HepG2 (cell line): ENCODE data around the gene SIK3. TPM values are rescaled to one million over a fixed set of nuclear protein-coding genes. Genes with fewer than 3 reads are reported as not detected.

Experiments used
- DNMT1 ChIP-seq: sonication (generic); formaldehyde crosslinking; IDR thresholded peaks from 2 replicates; pipeline ENCODE4 v1.5.1; 2020; ENCODE audit warnings: mild to moderate bottlenecking, missing genetic modification reagents
- DPF2 ChIP-seq: sonication (generic); formaldehyde crosslinking; IDR thresholded peaks from 2 replicates; pipeline ENCODE4 v1.4.0; 2020; ENCODE audit warnings: mild to moderate bottlenecking, low read depth, missing genetic modification reagents, borderline replicate concordance
- ESRRA ChIP-seq: sonication (generic); formaldehyde crosslinking; IDR thresholded peaks from 2 replicates; pipeline ENCODE4 v1.5.1; 2020; ENCODE audit warnings: mild to moderate bottlenecking, low read depth, missing genetic modification reagents
- GFI1 ChIP-seq: sonication (generic); formaldehyde crosslinking; IDR thresholded peaks from 2 replicates; pipeline ENCODE4 v1.5.0; 2020; ENCODE audit warnings: missing genetic modification reagents, mild to moderate bottlenecking, borderline replicate concordance
- JDP2 ChIP-seq: sonication (generic); formaldehyde crosslinking; IDR thresholded peaks from 2 replicates; pipeline ENCODE4 v1.8.1; 2022; ENCODE audit warnings: missing genetic modification reagents, borderline replicate concordance
- KDM6A ChIP-seq: IDR thresholded peaks from 2 replicates; pipeline ENCODE4 v1.6.1; 2016; ENCODE audit warnings: low read depth
- PHF8 ChIP-seq: sonication (generic); formaldehyde crosslinking; IDR thresholded peaks from 2 replicates; pipeline ENCODE4 v1.5.0; 2020; ENCODE audit warnings: missing genetic modification reagents
- RFX1 ChIP-seq: fragments of 450-650 bp; IDR thresholded peaks from 2 replicates; pipeline ENCODE4 v1.6.1; 2017
- RORA ChIP-seq: sonication (generic); formaldehyde crosslinking; IDR thresholded peaks from 2 replicates; pipeline ENCODE4 v1.5.0; 2020; ENCODE audit warnings: mild to moderate bottlenecking, missing genetic modification reagents, moderate library complexity
- TGIF2 ChIP-seq: IDR thresholded peaks from 2 replicates; pipeline ENCODE4 v1.6.1; 2016; ENCODE audit warnings: control low read depth, missing compliant biosample characterization
- TRIM24 ChIP-seq: sonication (generic); formaldehyde crosslinking; IDR thresholded peaks from 2 replicates; pipeline ENCODE4 v1.8.0; 2022; ENCODE audit warnings: mild to moderate bottlenecking, missing genetic modification reagents
- ZNF138 ChIP-seq: sonication (generic); formaldehyde crosslinking; IDR thresholded peaks from 2 replicates; pipeline ENCODE4 v1.5.0; 2020; ENCODE audit warnings: mild to moderate bottlenecking, low read depth, missing genetic modification reagents
- ZNF160 ChIP-seq: sonication (generic); formaldehyde crosslinking; IDR thresholded peaks from 2 replicates; pipeline ENCODE4 v1.8.0; 2022; ENCODE audit warnings: mild to moderate bottlenecking, inconsistent platforms, missing genetic modification reagents
- ZNF777 ChIP-seq: sonication (generic); formaldehyde crosslinking; IDR thresholded peaks from 2 replicates; pipeline ENCODE4 v1.4.0; 2020; ENCODE audit warnings: missing genetic modification reagents
- ZNF816 ChIP-seq: sonication (generic); formaldehyde crosslinking; IDR thresholded peaks from 2 replicates; pipeline ENCODE4 v1.8.0; 2022; ENCODE audit warnings: missing genetic modification reagents, mild to moderate bottlenecking, borderline replicate concordance
- ZSCAN21 ChIP-seq: sonication (generic); formaldehyde crosslinking; IDR thresholded peaks from 2 replicates; pipeline ENCODE4 v1.8.0; 2022; ENCODE audit warnings: mild to moderate bottlenecking, missing genetic modification reagents, moderate library complexity, borderline replicate concordance
- ZSCAN31 ChIP-seq: sonication (generic); formaldehyde crosslinking; IDR thresholded peaks from 2 replicates; pipeline ENCODE4 v1.5.0; 2020; ENCODE audit warnings: low read depth, mild to moderate bottlenecking, missing genetic modification reagents
- polyA plus RNA-seq, 8 experiments: library from polyadenylated mRNA; depleted of rRNA in 3 of 8; stranded (reverse) in 7 of 8; unstranded in 1 of 8; fragments of >200 nt; fragmentation: Illumina TruSeq in 4 of 8; extraction: Trizol in 4 of 8; gene quantifications; 2 replicates each; pipeline versions ENCODE4 v1.2.1 to v1.2.3, GENCODE V29; 2011 to 2016; ENCODE audit warnings: low read depth in 4 of 8, missing spikeins in 1 of 8, mixed read lengths in 1 of 8; ENCODE audit not compliant: insufficient read depth in 1 of 8
- total RNA-seq, 5 experiments: library from RNA; depleted of rRNA; stranded (reverse); fragments of >200 nt; fragmentation: Illumina TruSeq; extraction: Trizol; gene quantifications; 2 replicates each; pipeline ENCODE4 v1.2.3, GENCODE V29; 2016; ENCODE audit warnings: low read depth in 1 of 5
- TF ChIP-seq, protein P1 (sequence below): sonication (generic); formaldehyde crosslinking; IDR thresholded peaks from 2 replicates; pipeline ENCODE4 v1.5.0; 2020; ENCODE audit warnings: mild to moderate bottlenecking, missing genetic modification reagents
- TF ChIP-seq, protein P2 (sequence below): sonication (generic); formaldehyde crosslinking; IDR thresholded peaks from 2 replicates; pipeline ENCODE4 v1.4.0; 2020; ENCODE audit warnings: missing genetic modification reagents
- TF ChIP-seq, protein P3 (sequence below): sonication (generic); formaldehyde crosslinking; IDR thresholded peaks from 2 replicates; pipeline ENCODE4 v1.5.0; 2020; ENCODE audit warnings: missing genetic modification reagents, mild to moderate bottlenecking, borderline replicate concordance

SIK3 gene
- total and polyA plus RNA-seq, 2 of the 13 experiments (the other 11 are each of a cell fraction or from before 2014, with no cell fraction given) = 5.7 to 9.8 TPM

- TF ChIP-seq, protein P1, sequence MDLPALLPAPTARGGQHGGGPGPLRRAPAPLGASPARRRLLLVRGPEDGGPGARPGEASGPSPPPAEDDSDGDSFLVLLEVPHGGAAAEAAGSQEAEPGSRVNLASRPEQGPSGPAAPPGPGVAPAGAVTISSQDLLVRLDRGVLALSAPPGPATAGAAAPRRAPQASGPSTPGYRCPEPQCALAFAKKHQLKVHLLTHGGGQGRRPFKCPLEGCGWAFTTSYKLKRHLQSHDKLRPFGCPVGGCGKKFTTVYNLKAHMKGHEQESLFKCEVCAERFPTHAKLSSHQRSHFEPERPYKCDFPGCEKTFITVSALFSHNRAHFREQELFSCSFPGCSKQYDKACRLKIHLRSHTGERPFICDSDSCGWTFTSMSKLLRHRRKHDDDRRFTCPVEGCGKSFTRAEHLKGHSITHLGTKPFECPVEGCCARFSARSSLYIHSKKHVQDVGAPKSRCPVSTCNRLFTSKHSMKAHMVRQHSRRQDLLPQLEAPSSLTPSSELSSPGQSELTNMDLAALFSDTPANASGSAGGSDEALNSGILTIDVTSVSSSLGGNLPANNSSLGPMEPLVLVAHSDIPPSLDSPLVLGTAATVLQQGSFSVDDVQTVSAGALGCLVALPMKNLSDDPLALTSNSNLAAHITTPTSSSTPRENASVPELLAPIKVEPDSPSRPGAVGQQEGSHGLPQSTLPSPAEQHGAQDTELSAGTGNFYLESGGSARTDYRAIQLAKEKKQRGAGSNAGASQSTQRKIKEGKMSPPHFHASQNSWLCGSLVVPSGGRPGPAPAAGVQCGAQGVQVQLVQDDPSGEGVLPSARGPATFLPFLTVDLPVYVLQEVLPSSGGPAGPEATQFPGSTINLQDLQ (CRISPR knock-in tag) = no peak
- peak; percentile 48 for TF ChIP-seq PHF8 (CRISPR knock-in tag)
- TF ChIP-seq TRIM24 = no peak
- no peak for TF ChIP-seq RFX1
- 0 out of 2 replicates have a peak, but pooled peaks have one; percentile 38 for TF ChIP-seq DNMT1
- TF ChIP-seq, protein P2, sequence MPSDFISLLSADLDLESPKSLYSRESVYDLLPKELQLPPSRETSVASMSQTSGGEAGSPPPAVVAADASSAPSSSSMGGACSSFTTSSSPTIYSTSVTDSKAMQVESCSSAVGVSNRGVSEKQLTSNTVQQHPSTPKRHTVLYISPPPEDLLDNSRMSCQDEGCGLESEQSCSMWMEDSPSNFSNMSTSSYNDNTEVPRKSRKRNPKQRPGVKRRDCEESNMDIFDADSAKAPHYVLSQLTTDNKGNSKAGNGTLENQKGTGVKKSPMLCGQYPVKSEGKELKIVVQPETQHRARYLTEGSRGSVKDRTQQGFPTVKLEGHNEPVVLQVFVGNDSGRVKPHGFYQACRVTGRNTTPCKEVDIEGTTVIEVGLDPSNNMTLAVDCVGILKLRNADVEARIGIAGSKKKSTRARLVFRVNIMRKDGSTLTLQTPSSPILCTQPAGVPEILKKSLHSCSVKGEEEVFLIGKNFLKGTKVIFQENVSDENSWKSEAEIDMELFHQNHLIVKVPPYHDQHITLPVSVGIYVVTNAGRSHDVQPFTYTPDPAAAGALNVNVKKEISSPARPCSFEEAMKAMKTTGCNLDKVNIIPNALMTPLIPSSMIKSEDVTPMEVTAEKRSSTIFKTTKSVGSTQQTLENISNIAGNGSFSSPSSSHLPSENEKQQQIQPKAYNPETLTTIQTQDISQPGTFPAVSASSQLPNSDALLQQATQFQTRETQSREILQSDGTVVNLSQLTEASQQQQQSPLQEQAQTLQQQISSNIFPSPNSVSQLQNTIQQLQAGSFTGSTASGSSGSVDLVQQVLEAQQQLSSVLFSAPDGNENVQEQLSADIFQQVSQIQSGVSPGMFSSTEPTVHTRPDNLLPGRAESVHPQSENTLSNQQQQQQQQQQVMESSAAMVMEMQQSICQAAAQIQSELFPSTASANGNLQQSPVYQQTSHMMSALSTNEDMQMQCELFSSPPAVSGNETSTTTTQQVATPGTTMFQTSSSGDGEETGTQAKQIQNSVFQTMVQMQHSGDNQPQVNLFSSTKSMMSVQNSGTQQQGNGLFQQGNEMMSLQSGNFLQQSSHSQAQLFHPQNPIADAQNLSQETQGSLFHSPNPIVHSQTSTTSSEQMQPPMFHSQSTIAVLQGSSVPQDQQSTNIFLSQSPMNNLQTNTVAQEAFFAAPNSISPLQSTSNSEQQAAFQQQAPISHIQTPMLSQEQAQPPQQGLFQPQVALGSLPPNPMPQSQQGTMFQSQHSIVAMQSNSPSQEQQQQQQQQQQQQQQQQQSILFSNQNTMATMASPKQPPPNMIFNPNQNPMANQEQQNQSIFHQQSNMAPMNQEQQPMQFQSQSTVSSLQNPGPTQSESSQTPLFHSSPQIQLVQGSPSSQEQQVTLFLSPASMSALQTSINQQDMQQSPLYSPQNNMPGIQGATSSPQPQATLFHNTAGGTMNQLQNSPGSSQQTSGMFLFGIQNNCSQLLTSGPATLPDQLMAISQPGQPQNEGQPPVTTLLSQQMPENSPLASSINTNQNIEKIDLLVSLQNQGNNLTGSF = 0 out of 2 replicates have a peak, but pooled peaks have one; percentile 49
- TF ChIP-seq TGIF2 (CRISPR knock-in tag) = peak; percentile 5; the same call in 1 of the 2 replicates
- TF ChIP-seq ZNF816 (CRISPR knock-in tag) = 0 out of 2 replicates have a peak, but pooled peaks have one; percentile 18
- TF ChIP-seq DPF2 (CRISPR knock-in tag) = no peak
- TF ChIP-seq ZSCAN31 (CRISPR knock-in tag) = peak; percentile 74; the same call in 1 of the 2 replicates
- TF ChIP-seq ESRRA (CRISPR knock-in tag) = peak; percentile 39; the same call in 1 of the 2 replicates
- peak; percentile 83 for TF ChIP-seq ZSCAN21 (CRISPR knock-in tag)
- TF ChIP-seq, protein P3, sequence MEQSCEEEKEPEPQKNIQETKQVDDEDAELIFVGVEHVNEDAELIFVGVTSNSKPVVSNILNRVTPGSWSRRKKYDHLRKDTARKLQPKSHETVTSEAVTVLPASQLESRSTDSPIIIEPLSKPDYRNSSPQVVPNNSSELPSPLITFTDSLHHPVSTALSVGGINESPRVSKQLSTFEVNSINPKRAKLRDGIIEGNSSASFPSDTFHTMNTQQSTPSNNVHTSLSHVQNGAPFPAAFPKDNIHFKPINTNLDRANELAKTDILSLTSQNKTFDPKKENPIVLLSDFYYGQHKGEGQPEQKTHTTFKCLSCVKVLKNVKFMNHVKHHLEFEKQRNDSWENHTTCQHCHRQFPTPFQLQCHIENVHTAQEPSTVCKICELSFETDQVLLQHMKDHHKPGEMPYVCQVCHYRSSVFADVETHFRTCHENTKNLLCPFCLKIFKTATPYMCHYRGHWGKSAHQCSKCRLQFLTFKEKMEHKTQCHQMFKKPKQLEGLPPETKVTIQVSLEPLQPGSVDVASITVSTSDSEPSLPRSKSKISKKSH = peak; percentile 6; the same call in 1 of the 2 replicates
- TF ChIP-seq ZNF138 (CRISPR knock-in tag) = 0 out of 2 replicates have a peak, but pooled peaks have one; percentile 25
- TF ChIP-seq KDM6A (CRISPR knock-in tag) = no peak
- 0 out of 2 replicates have a peak, but pooled peaks have one; percentile 21 for TF ChIP-seq ZNF160 (CRISPR knock-in tag)
- TF ChIP-seq ZNF777 (CRISPR knock-in tag) = peak; percentile 38; the same call in 1 of the 2 replicates
- no peak for TF ChIP-seq GFI1 (CRISPR knock-in tag)
- TF ChIP-seq RORA (CRISPR knock-in tag) = no peak
- no peak for TF ChIP-seq JDP2 (CRISPR knock-in tag)
Measured at GRCh38 chr11:116835791-116836631, 262.2 kb downstream of the SIK3 start (continued).
